Spinal cord (tissue), 10 donors: ENCODE data around the gene ANKRD31. TPM values are rescaled to one million over a fixed set of nuclear protein-coding genes. Genes with fewer than 3 reads are reported as not detected.

ENCODE experiments used
- DNase-seq, 6 donors: peaks; one replicate each; pipeline versions ENCODE4 v3.0.0 to v3.0.0-alpha.2; 2013 to 2015; ENCODE audit warnings: low spot score in 6 of 6, low read depth in 4 of 6
- H3K27ac ChIP-seq: one replicate; pipeline ENCODE4 v1.5.1; 2013; ENCODE audit warnings: low read depth, low read length, control low read depth
- H3K27me3 ChIP-seq: one replicate; pipeline ENCODE4 v1.6.1; 2013; ENCODE audit warnings: low read length; ENCODE audit not compliant: control insufficient read depth, insufficient read depth
- H3K36me3 ChIP-seq: one replicate; pipeline ENCODE4 v1.6.1; 2013; ENCODE audit warnings: low read length; ENCODE audit not compliant: control insufficient read depth, insufficient read depth
- H3K4me1 ChIP-seq: one replicate; pipeline ENCODE4 v1.6.1; 2013; ENCODE audit warnings: low read length; ENCODE audit not compliant: control insufficient read depth, insufficient read depth
- H3K4me3 ChIP-seq: one replicate; pipeline ENCODE4 v1.5.1; 2013; ENCODE audit warnings: low read depth, low read length, control low read depth
- H3K9me3 ChIP-seq: one replicate; pipeline ENCODE4 v1.6.1; 2013; ENCODE audit warnings: low read length; ENCODE audit not compliant: control insufficient read depth, insufficient read depth
- WGBS: methylation state at CpG from one replicate; pipeline ENCODE4 v1.1.5; 2013; ENCODE audit warnings: missing lambda C conversion rate; ENCODE audit not compliant: insufficient coverage; 5-methylcytosine and 5-hydroxymethylcytosine counted together
- polyA plus RNA-seq, 2 donors: library from polyadenylated mRNA; unstranded; fragments of 120-200 nt; gene quantifications; one replicate each; pipeline ENCODE4 v1.2.1, GENCODE V29; 2013; ENCODE audit not compliant: insufficient read length in 2 of 2
- total RNA-seq, 2 donors: library from RNA; depleted of rRNA in 1 of 2; stranded (reverse); fragments of 120-200 nt in 1 of 2; fragments of >200 nt in 1 of 2; gene quantifications; one replicate each; pipeline versions ENCODE4 v1.2.3 to v1.2.4, GENCODE V29; 2013 to 2014
- donor health status: healthy.

Gene ANKRD31
- total and polyA plus RNA-seq, 4 donors = 0.50 to 0.59 (median 0.52) TPM

DNA sequence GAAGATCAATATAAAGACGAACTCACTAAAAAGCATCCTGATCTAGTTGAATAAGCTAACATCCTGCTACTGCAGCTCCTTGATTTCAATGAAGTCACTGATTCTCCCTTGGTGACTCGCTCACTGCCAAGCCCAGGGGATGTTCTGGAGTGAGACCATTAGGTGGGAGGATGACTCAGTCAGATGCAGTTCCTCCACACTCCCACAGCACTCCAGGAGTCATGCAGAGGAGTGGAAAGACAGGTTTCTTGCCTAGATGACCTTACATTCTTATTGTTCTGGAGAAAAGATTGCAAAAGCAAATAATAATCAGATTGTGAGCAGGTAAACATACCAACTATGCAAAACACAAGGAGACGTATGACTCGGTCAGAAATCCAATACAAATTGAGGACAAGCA, 199.6 kb downstream of the ANKRD31 start:
- WGBS = 80% methylated on average over 1 of the region's 4 CpGs
- Histone ChIP-seq H3K36me3 (no peaks in the 10 kb centered on the region), H3K4me1 (no peaks in the 10 kb centered on the region), H3K27ac (no peak overlapping the region), H3K4me3 (no peak overlapping the region), H3K9me3 (no peaks in the 10 kb centered on the region), H3K27me3 (no peaks in the 10 kb centered on the region)
- DNase-seq = no peak

- H3K36me3 ChIP-seq = no peaks in the 10 kb centered on the region
- no peak overlapping the region for H3K27ac ChIP-seq
- DNase-seq = no peak
- H3K9me3 ChIP-seq = no peaks in the 10 kb centered on the region
- no peaks in the 10 kb centered on the region for H3K27me3 ChIP-seq
- H3K4me3 ChIP-seq = no peak overlapping the region
- WGBS = 96% methylated on average over 3 of the region's 6 CpGs
- no peaks in the 10 kb centered on the region for H3K4me1 ChIP-seq
Measured at GRCh38 chr5:75034137-75034739, 202.4 kb downstream of the ANKRD31 start.

- Histone ChIP-seq H3K4me3 (no peak overlapping the region), H3K9me3 (no peaks in the 10 kb centered on the region), H3K4me1 (no peaks in the 10 kb centered on the region), H3K27ac (no peak overlapping the region), H3K36me3 (no peaks in the 10 kb centered on the region), H3K27me3 (no peaks in the 10 kb centered on the region)
- no CpG with 5 or more reads among the region's 3 CpGs for WGBS
- DNase-seq = no peak
Measured at GRCh38 chr5:75031366-75031765, 205.3 kb downstream of the ANKRD31 start.

- H3K27ac ChIP-seq = no peak overlapping the region
- H3K27me3 ChIP-seq = no peaks in the 10 kb centered on the region
- no peak overlapping the region for H3K4me3 ChIP-seq
- no peaks in the 10 kb centered on the region for H3K9me3 ChIP-seq
- no CpG with 5 or more reads among the region's 3 CpGs for WGBS
- no peaks in the 10 kb centered on the region for H3K4me1 ChIP-seq
- H3K36me3 ChIP-seq = no peaks in the 10 kb centered on the region
- DNase-seq = no peak
Measured at GRCh38 chr5:75028090-75028489, 208.6 kb downstream of the ANKRD31 start.

DNA sequence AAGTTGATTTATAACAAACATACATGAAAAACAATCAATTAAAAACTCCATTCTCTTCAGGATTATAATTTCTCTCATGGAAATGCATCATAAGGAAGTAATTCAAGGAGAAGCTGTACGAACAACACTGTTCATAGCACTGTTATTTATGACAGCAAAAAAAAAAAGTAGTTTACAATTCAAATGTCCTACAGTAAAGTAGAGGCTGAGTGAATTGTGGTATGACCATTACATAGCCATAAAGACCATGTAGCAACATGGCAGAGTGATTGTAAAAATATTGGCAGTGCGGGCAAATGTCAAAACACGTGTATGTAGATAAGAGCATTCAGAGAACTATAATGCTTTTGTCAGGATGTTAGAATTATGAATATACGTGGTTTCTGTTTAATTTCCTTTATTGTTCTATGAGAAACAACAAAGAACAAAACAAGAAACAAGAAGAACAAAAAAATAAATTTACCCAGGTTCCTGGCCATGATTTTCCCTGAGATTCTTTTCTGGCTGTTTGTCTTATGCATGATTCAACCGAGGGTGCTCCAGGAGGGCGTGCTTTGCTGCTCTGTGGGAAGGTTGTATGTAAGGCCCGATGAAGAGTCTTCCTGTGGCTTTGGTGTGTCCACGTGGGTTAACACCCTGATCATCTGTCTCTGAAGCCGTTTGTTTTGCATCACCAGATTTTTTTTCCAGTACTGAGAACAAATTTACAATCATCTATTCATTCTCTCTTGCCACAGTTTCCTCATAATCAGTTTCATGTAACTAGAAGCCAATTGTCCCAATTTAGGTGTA, 213.1 kb downstream of the ANKRD31 start:
- Histone ChIP-seq H3K27ac (no peak overlapping the region), H3K36me3 (no peaks in the 10 kb centered on the region), H3K9me3 (no peaks in the 10 kb centered on the region), H3K4me3 (no peak overlapping the region), H3K27me3 (no peaks in the 10 kb centered on the region), H3K4me1 (no peaks in the 10 kb centered on the region)
- no peak for DNase-seq
- 86% methylated on average over 4 of the region's 9 CpGs for WGBS

GRCh38 chr5:75021800-75022199, 214.9 kb downstream of the ANKRD31 start:
- H3K27me3 ChIP-seq = no peaks in the 10 kb centered on the region
- H3K4me3 ChIP-seq = no peak overlapping the region
- H3K4me1 ChIP-seq = no peaks in the 10 kb centered on the region
- WGBS = no CpG with 5 or more reads among the region's 4 CpGs
- H3K36me3 ChIP-seq = no peaks in the 10 kb centered on the region
- no peak for DNase-seq
- no peak overlapping the region for H3K27ac ChIP-seq
- H3K9me3 ChIP-seq = no peaks in the 10 kb centered on the region

DNA sequence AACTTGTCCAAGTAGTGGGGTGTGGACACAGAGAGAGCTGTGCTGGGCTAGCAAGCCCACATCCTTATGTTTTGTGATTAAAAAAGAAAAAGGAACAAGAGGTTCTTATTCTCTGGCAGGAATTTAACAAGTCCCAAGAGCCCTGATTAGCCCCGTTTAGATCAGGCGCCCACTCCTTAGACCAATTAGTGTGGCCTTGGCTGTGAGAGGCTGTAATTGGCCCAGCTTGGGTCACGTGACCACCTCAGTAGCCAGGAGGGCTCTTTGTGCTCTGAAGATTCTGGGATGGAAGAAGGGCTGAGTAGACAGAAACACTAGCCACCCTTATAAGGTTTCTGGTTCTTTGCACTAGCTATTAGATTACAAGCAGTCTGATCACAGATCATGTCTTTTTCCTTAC, 215.5 kb downstream of the ANKRD31 start:
- H3K9me3 ChIP-seq = no peaks in the 10 kb centered on the region
- H3K4me3 ChIP-seq = no peak overlapping the region
- WGBS = 67% methylated on average over 2 of the region's 3 CpGs
- no peaks in the 10 kb centered on the region for H3K27me3 ChIP-seq
- H3K27ac ChIP-seq = no peak overlapping the region
- DNase-seq = no peak
- H3K36me3 ChIP-seq = no peaks in the 10 kb centered on the region
- no peaks in the 10 kb centered on the region for H3K4me1 ChIP-seq

DNA sequence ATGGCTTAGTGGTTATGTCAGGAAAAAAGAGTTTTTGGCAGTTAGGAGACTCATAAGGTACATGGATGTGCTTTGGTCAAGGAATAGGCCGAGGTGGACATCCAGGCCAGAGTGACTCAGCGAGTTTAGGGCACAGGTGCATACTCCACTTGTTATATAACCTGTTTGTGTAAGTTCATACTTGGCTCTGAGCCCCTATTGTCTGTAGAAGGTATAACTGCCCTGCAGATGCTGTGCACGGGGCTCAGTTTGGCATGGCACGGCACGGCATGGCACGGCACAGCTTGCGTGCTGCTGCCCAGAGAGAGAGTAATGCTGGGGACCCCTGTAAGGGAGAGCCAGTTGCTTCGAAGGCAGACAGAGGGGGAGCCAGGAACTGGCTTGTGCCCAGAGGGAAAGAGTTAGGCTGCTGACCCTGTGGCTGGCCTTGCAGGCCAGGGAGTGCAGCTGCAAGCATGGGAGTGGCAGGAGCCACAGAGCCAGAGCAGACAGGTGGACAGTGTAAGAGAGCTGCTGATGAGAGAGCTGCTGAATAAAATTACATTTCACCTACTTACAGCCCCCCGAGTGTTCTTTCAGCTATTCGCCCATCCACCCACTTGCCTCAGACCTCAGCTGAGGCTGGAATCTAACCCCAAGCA, 216.5 kb downstream of the ANKRD31 start:
- 91% methylated on average over 10 of the region's 10 CpGs for WGBS
- H3K36me3 ChIP-seq = no peaks in the 10 kb centered on the region
- H3K4me1 ChIP-seq = no peaks in the 10 kb centered on the region
- H3K4me3 ChIP-seq = no peak overlapping the region
- H3K27me3 ChIP-seq = no peaks in the 10 kb centered on the region
- no peak for DNase-seq
- H3K9me3 ChIP-seq = no peaks in the 10 kb centered on the region
- no peak overlapping the region for H3K27ac ChIP-seq

DNA sequence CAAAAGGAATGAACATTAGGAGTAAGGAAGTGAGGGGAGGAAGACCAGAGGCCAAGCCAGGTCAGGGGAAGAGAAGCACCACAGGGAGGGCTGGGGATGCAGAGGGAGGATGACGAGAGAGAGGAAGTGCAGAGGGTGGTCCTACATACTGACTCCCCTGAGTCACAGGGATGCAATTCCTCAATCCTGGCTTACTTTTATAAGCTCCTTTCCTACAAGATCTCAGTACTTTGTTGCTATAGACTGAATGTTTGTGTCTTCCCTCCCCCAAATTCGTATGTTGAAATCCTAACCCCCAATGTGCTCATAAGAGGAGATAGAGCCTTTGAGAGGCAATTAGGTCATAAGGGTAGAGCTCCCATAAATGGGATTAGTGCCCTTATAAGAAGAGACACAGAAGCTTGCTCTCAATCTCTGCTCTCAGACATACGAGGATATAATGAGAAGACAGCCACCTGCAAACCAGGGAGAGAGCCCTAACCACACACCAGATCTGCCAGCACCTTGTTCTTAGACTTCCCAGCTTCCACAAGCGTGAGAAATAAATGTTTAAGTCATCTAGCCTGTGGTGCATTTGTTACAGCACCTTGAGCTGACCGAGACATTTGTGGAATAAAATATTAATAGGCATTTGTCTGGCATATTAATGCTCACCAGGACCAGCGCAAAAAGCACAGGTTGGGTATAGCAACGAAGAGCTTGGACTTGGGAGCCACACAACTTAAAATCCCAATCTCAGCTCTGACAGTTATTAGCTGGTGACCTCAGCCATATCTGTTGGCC, 217.7 kb downstream of the ANKRD31 start:
- DNase-seq = no peak
- H3K36me3 ChIP-seq = no peaks in the 10 kb centered on the region
- no peaks in the 10 kb centered on the region for H3K9me3 ChIP-seq
- H3K27me3 ChIP-seq = no peaks in the 10 kb centered on the region
- no peaks in the 10 kb centered on the region for H3K4me1 ChIP-seq
- no peak overlapping the region for H3K27ac ChIP-seq
- no peak overlapping the region for H3K4me3 ChIP-seq
- 100% methylated on average over 2 of the region's 7 CpGs for WGBS
